Endothelial cell of umbilical vein (primary cell): ENCODE measurements around the gene UBB.

Experiments
- CTCF ChIP-seq, 2 donors: IDR thresholded peaks; 1 replicate in 1 of 2; 2 replicates in 1 of 2; pipeline ENCODE4 v1.5.1; 2011; ENCODE audit warnings: low read length in 2 of 2, mild to moderate bottlenecking in 2 of 2, moderate library complexity in 2 of 2, control low read depth in 1 of 2, inconsistent platforms in 1 of 2, low read depth in 1 of 2; ENCODE audit not compliant: insufficient read depth in 1 of 2; ENCODE audit errors: extremely low read depth in 1 of 2
- EZH2 ChIP-seq: IDR thresholded peaks from 2 replicates; pipeline ENCODE4 v1.6.1; 2012; ENCODE audit warnings: borderline replicate concordance, low read depth, mild to moderate bottlenecking, moderate library complexity, low read length, inconsistent platforms; ENCODE audit not compliant: severe bottlenecking
- MAX ChIP-seq: IDR thresholded peaks from 2 replicates; pipeline ENCODE4 v1.6.1; 2011; ENCODE audit not compliant: insufficient read depth, insufficient read length
- MYC ChIP-seq: IDR thresholded peaks from one replicate; pipeline ENCODE4 v1.6.1; 2011; ENCODE audit warnings: mild to moderate bottlenecking, low read depth, low read length
- POLR2A ChIP-seq: IDR thresholded peaks from 2 replicates; pipeline ENCODE4 v1.6.1; 2012; ENCODE audit warnings: low read depth, mild to moderate bottlenecking, control low read depth, low read length
- POLR2AphosphoS5 ChIP-seq: IDR thresholded peaks from 2 replicates; pipeline ENCODE4 v1.6.1; 2012; ENCODE audit warnings: low read depth, mild to moderate bottlenecking, control low read depth, low read length, moderate library complexity; ENCODE audit not compliant: insufficient read depth

DNA sequence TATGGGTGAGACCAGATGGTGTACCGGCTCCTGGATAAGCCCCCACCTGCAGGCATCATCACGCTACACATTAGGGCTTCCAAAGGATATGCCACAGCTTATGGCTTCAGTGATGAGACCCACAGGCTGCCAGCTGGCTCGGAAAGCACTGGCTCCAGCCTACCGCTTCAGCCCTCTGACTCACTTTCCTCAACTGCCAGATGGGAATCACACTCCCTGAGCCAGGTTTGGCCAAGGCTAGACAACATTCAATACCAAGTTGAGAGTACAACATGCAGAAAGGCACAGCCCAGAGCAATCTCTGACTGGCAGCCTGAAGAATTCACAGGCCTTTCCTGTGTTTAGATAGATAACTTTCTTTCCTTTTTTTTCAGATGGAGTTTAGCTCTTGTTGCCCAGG lies 37.9 kb upstream of the UBB start:
- no peak for TF ChIP-seq MAX
- TF ChIP-seq CTCF (IDR thresholded peaks at IDR 0.05; ENCODE audit: extremely low read depth in 1 of 2, insufficient read depth in 1 of 2, low read depth in 1 of 2, low read length in 2 of 2), result no peak
- no peak for TF ChIP-seq POLR2A
- no peak for TF ChIP-seq POLR2AphosphoS5
- no peak for TF ChIP-seq EZH2
- TF ChIP-seq MYC, result no peak
